Eye (tissue), 1 donor: ENCODE results near the gene CEP72.
"Not testable (repeated sequence)": the region's sequence is repeated elsewhere in the genome, so short reads cannot be mapped to it uniquely, and the experiment has no call there.

Experiments used
- DNase-seq: peaks from one replicate; pipeline ENCODE4 v3.0.0-alpha.2; 2015

CEP72 gene

GRCh38 chr5:611731-612486, at the start of gene CEP72:
TSS of gene CEP72 (plus strand) at chr5:612340. CDS start at chr5:612362, 22 bp downstream.
- DNase-seq = peak; percentile 94

GRCh38 chr5:565782-566440, 46.2 kb upstream of the CEP72 start:
- peak; percentile 19 for DNase-seq

GRCh38 chr5:566636-567309, 45.4 kb upstream of the CEP72 start:
- DNase-seq = no peak

GRCh38 chr5:567664-568060, 44.5 kb upstream of the CEP72 start:
- DNase-seq = no peak

GRCh38 chr5:568061-568781, 43.9 kb upstream of the CEP72 start:
- no peak for DNase-seq

GRCh38 chr5:568809-569208, 43.3 kb upstream of the CEP72 start:
- no peak for DNase-seq

- DNase-seq = no peak
These were observed 42.7 kb upstream of the CEP72 start for GRCh38 chr5:569358-569867.

- DNase-seq = no peak
These were observed 42.2 kb upstream of the CEP72 start for GRCh38 chr5:569868-570361.

GRCh38 chr5:570446-570845, 41.7 kb upstream of the CEP72 start:
- no peak for DNase-seq

GRCh38 chr5:570886-571285, 41.3 kb upstream of the CEP72 start:
- no peak for DNase-seq

- no peak for DNase-seq
These were observed 40.3 kb upstream of the CEP72 start for GRCh38 chr5:571791-572190.

- peak; percentile 18 for DNase-seq
These were observed 39.6 kb upstream of the CEP72 start for GRCh38 chr5:572398-573019.

GRCh38 chr5:573206-573605, 38.9 kb upstream of the CEP72 start:
- no peak for DNase-seq

GRCh38 chr5:573976-574375, 38.2 kb upstream of the CEP72 start:
- DNase-seq = no peak

GRCh38 chr5:574906-575305, 37.2 kb upstream of the CEP72 start:
- no peak for DNase-seq

- DNase-seq = no peak
These were observed 36.5 kb upstream of the CEP72 start for GRCh38 chr5:575636-576035.

GRCh38 chr5:577214-577613, 34.9 kb upstream of the CEP72 start:
- DNase-seq = not testable (repeated sequence)

- DNase-seq = no peak
These were observed 34.3 kb upstream of the CEP72 start for GRCh38 chr5:577800-578199.

GRCh38 chr5:579211-579610, 32.9 kb upstream of the CEP72 start:
- DNase-seq = no peak

- no peak for DNase-seq
These were observed 32.3 kb upstream of the CEP72 start for GRCh38 chr5:579746-580366.

- no peak for DNase-seq
These were observed 31.7 kb upstream of the CEP72 start for GRCh38 chr5:580436-580835.

- DNase-seq = no peak
These were observed 30.9 kb upstream of the CEP72 start for GRCh38 chr5:581266-581665.
